WTC11 (cell line): ENCODE results near the gene G6PC3.

Experiments
- CTCF ChIP-seq: fragments of 200-600 bp; IDR thresholded peaks from 2 replicates; pipeline ENCODE4 v1.8.0; 2022; ENCODE audit warnings: antibody characterized with exemption
- FOXP1 ChIP-seq: sonication (generic); formaldehyde crosslinking; IDR thresholded peaks from 2 replicates; pipeline ENCODE4 v1.8.0; 2022; ENCODE audit warnings: missing genetic modification reagents, mild to moderate bottlenecking, moderate library complexity, borderline replicate concordance
- TF ChIP-seq, protein P1 (sequence below): sonication (generic); formaldehyde crosslinking; IDR thresholded peaks from 2 replicates; pipeline ENCODE4 v1.8.0; 2022; ENCODE audit warnings: mild to moderate bottlenecking, missing genetic modification reagents
- TF ChIP-seq, protein P2 (sequence below): sonication (generic); formaldehyde crosslinking; conservative IDR thresholded peaks from 2 replicates; pipeline ENCODE4 v1.8.1; 2023; ENCODE audit warnings: mild to moderate bottlenecking, low read depth, missing genetic modification reagents, moderate library complexity
- TF ChIP-seq, protein P3 (sequence below): sonication (generic); formaldehyde crosslinking; IDR thresholded peaks from 2 replicates; pipeline ENCODE4 v1.8.0; 2023; ENCODE audit warnings: mild to moderate bottlenecking, missing genetic modification reagents

DNA sequence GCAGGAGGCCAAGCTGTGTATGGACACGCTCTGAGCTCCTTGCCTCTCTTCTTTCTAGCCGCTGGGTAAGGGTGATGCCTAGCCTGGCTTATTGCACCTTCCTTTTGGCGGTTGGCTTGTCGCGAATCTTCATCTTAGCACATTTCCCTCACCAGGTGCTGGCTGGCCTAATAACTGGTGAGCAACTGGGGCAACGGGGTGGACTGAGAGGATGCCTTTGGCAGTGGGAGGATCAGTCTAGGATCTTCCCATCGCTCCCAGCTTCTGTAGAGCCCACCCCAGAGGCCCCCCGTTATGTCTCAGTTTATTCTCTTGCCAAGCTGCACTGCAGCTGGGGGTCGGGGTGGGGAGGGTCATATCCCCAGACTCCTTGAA is 4.4 kb downstream of the G6PC3 start:
- TF ChIP-seq CTCF (no peak), FOXP1 (CRISPR knock-in tag) (no peak)
- TF ChIP-seq, protein P1, sequence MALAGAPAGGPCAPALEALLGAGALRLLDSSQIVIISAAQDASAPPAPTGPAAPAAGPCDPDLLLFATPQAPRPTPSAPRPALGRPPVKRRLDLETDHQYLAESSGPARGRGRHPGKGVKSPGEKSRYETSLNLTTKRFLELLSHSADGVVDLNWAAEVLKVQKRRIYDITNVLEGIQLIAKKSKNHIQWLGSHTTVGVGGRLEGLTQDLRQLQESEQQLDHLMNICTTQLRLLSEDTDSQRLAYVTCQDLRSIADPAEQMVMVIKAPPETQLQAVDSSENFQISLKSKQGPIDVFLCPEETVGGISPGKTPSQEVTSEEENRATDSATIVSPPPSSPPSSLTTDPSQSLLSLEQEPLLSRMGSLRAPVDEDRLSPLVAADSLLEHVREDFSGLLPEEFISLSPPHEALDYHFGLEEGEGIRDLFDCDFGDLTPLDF (CRISPR knock-in tag): no peak
- TF ChIP-seq, protein P2, sequence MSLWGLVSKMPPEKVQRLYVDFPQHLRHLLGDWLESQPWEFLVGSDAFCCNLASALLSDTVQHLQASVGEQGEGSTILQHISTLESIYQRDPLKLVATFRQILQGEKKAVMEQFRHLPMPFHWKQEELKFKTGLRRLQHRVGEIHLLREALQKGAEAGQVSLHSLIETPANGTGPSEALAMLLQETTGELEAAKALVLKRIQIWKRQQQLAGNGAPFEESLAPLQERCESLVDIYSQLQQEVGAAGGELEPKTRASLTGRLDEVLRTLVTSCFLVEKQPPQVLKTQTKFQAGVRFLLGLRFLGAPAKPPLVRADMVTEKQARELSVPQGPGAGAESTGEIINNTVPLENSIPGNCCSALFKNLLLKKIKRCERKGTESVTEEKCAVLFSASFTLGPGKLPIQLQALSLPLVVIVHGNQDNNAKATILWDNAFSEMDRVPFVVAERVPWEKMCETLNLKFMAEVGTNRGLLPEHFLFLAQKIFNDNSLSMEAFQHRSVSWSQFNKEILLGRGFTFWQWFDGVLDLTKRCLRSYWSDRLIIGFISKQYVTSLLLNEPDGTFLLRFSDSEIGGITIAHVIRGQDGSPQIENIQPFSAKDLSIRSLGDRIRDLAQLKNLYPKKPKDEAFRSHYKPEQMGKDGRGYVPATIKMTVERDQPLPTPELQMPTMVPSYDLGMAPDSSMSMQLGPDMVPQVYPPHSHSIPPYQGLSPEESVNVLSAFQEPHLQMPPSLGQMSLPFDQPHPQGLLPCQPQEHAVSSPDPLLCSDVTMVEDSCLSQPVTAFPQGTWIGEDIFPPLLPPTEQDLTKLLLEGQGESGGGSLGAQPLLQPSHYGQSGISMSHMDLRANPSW (CRISPR knock-in tag): no peak
- TF ChIP-seq, protein P3, sequence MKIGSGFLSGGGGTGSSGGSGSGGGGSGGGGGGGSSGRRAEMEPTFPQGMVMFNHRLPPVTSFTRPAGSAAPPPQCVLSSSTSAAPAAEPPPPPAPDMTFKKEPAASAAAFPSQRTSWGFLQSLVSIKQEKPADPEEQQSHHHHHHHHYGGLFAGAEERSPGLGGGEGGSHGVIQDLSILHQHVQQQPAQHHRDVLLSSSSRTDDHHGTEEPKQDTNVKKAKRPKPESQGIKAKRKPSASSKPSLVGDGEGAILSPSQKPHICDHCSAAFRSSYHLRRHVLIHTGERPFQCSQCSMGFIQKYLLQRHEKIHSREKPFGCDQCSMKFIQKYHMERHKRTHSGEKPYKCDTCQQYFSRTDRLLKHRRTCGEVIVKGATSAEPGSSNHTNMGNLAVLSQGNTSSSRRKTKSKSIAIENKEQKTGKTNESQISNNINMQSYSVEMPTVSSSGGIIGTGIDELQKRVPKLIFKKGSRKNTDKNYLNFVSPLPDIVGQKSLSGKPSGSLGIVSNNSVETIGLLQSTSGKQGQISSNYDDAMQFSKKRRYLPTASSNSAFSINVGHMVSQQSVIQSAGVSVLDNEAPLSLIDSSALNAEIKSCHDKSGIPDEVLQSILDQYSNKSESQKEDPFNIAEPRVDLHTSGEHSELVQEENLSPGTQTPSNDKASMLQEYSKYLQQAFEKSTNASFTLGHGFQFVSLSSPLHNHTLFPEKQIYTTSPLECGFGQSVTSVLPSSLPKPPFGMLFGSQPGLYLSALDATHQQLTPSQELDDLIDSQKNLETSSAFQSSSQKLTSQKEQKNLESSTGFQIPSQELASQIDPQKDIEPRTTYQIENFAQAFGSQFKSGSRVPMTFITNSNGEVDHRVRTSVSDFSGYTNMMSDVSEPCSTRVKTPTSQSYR (CRISPR knock-in tag): no peak
